ENCODE measurements around the gene TIGD6. TPM values are rescaled to one million over a fixed set of nuclear protein-coding genes. Genes with fewer than 3 reads are reported as not detected.

Gene TIGD6
- total RNA-seq, 6 donors from 2014 or later: 2.2 to 6.3 (median 4.1) TPM

DNA sequence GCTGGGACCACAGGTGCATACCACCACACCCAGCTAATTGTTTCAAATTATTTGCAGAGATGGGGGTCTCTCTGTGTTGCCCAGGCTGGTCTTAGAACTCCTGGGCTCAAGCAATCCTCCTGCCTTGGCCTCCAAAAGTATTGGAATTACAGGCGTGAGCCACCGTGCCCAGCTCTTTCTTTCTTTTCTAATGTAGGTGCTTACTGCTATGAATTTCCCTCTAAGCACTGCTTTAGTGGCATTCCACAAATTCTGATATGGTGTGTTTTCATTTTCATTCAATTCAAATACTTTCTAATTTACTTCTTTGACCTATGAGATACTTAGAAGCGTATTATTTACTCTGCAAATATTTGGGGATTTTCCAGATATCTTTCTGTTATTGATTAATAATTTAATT, 15.0 kb upstream of the TIGD6 start:
- Histone ChIP-seq H3K4me3 (no peak overlapping the region), H3K36me3 (peaks cover 47 to 97% (median 76%) of the 10 kb centered on the region in 4 donors), H3K4me1 (no peaks in the 10 kb centered on the region), H3K27me3 (no peaks in the 10 kb centered on the region), H3K9me3 (peaks cover 0 to 5% (median 0%) of the 10 kb centered on the region in 4 donors), H3K27ac (no peak overlapping the region)
- no peak for TF ChIP-seq CTCF (IDR thresholded peaks at IDR 0.05)
- no peak for DNase-seq
- no peak for ATAC-seq (ENCODE audit: low FRiP score in 2 of 2)
- 96 to 99% methylated on average over 3 of the region's 3 CpGs for WGBS, 2 donors

- peaks cover 0 to 5% (median 0%) of the 10 kb centered on the region in 4 donors for H3K9me3 ChIP-seq
- H3K4me3 ChIP-seq: no peak overlapping the region
- no peak for ATAC-seq (ENCODE audit: low FRiP score in 2 of 2)
- TF ChIP-seq POLR2A (IDR thresholded peaks at IDR 0.05) (no peak), POLR2AphosphoS5 (IDR thresholded peaks at IDR 0.05) (no peak), EP300 (IDR thresholded peaks at IDR 0.05) (no peak), CTCF (IDR thresholded peaks at IDR 0.05) (no peak)
- peaks cover 0 to 2% (median 0%) of the 10 kb centered on the region in 4 donors for H3K4me1 ChIP-seq
- no peaks in the 10 kb centered on the region for H3K27me3 ChIP-seq
- peaks cover 50 to 97% (median 77%) of the 10 kb centered on the region in 4 donors for H3K36me3 ChIP-seq
- 88 to 89% methylated on average over 3 of the region's 3 CpGs for WGBS, 2 donors
- H3K27ac ChIP-seq: no peak overlapping the region
- DNase-seq: no peak
These were observed 14.0 kb upstream of the TIGD6 start for GRCh38 chr5:150014456-150014855.

DNA sequence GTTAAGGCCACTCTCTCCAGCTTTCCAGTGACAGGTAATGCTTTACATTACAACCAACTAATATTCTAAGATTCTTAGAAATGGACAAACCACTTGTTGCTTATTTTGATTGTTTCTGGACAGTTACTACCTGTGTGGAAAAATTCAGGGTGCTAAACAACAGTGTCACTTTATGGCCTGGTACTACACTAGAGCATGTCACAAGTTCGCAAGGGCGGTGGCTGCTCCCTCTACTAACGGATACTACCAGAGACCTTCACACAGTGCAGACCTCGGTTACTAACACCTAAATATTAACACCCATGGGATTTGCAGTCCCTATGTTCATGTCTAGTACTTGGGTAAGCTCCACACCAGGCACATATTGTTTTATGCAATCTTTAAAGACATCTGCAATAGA, 13.5 kb upstream of the TIGD6 start:
- peaks cover 0 to 4% (median 0%) of the 10 kb centered on the region in 4 donors for H3K4me1 ChIP-seq
- no peak overlapping the region for H3K27ac ChIP-seq
- H3K36me3 ChIP-seq: peaks cover 45 to 97% (median 72%) of the 10 kb centered on the region in 4 donors
- TF ChIP-seq EP300 (IDR thresholded peaks at IDR 0.05) (no peak), POLR2A (IDR thresholded peaks at IDR 0.05) (no peak), POLR2AphosphoS5 (IDR thresholded peaks at IDR 0.05) (no peak), CTCF (IDR thresholded peaks at IDR 0.05) (no peak)
- H3K4me3 ChIP-seq: no peak overlapping the region
- no peaks in the 10 kb centered on the region for H3K27me3 ChIP-seq
- H3K9me3 ChIP-seq: peaks cover 0 to 5% (median 0%) of the 10 kb centered on the region in 4 donors
- ATAC-seq (ENCODE audit: low FRiP score in 2 of 2) (no peak), DNase-seq (no peak)
- WGBS, 2 donors: 89 to 92% methylated on average over 4 of the region's 4 CpGs

DNA sequence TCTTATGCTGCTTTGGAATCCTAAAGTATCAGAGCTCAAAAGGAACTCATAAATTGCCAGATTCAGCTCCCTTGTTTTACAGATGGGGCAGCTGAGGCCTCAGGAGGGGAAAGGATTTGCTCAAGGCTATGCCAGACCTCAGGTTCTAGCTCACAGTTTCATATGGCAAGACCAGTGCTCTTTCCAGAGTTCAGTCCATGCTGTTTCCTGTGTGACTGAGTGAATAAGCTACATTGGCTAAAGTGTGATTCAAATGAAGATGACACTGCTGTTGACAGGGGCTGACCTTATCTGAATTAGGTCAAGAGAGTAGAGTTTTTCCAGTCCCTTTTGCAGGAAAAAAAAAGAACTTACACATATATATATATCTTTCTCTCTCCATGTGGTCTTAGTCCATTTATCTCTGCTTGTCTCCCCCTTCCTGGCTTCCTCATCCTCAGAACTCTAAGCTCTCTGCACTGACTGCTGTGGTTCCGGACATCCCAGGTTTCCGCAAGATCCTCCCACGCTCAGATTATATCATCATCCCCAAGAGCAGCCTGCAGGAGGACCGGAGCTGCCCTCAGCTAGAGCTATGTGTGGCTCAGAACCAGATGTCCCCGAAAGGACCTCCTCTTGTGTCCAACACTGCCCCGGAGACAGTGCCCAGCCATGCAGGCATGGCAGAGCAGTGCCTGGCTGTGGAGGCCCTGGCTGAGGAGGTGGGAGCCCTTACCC, 9.4 kb upstream of the TIGD6 start:
- Histone ChIP-seq H3K36me3 (peaks cover 31 to 99% (median 61%) of the 10 kb centered on the region in 4 donors), H3K27me3 (no peaks in the 10 kb centered on the region), H3K4me3 (no peak overlapping the region), H3K27ac (peak overlapping the region in 3 of 4 donors; percentile 7 to 43 (median 14)), H3K4me1 (peaks cover 0 to 4% (median 2%) of the 10 kb centered on the region in 4 donors), H3K9me3 (no peaks in the 10 kb centered on the region)
- whole genome bisulfite sequencing, 2 donors: 66 to 93% methylated on average over 4 to 6 of the region's 6 CpGs
- TF ChIP-seq POLR2AphosphoS5 (IDR thresholded peaks at IDR 0.05) (no peak), CTCF (IDR thresholded peaks at IDR 0.05) (no peak), EP300 (IDR thresholded peaks at IDR 0.05) (no peak), POLR2A (IDR thresholded peaks at IDR 0.05) (no peak)
- DNase-seq: peak in 1 of 2 donors; percentile 18
- ATAC-seq (ENCODE audit: low FRiP score in 2 of 2): no peak

DNA sequence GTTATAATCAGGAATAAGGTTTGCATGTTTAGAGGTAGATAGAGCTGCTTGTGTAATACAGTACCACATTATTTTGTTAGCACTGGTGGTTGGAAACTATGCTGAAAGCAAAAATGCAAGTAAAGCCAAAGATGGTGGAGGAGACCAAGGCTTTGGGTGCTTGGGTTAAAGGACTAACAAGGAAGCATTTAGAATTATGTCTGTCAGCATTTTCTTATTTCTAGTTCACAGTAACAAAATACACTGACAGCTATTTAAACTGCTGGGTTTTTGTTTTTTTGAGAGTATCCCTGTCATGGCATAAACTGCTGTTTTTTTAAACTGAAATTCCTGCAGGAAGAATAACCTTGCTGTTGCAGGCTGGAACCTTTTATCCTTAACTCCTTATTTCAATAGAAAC, 6.6 kb upstream of the TIGD6 start:
- H3K4me1 ChIP-seq: peaks cover 12 to 23% (median 17%) of the 10 kb centered on the region in 4 donors
- H3K36me3 ChIP-seq: peaks cover 14 to 73% (median 37%) of the 10 kb centered on the region in 4 donors
- ATAC-seq (ENCODE audit: low FRiP score in 2 of 2): no peak
- no peak for DNase-seq
- H3K4me3 ChIP-seq: no peak overlapping the region
- H3K9me3 ChIP-seq: no peaks in the 10 kb centered on the region
- no peak overlapping the region for H3K27ac ChIP-seq
- H3K27me3 ChIP-seq: no peaks in the 10 kb centered on the region
- no peak for TF ChIP-seq POLR2AphosphoS5 (IDR thresholded peaks at IDR 0.05)
- TF ChIP-seq POLR2A (IDR thresholded peaks at IDR 0.05): no peak
- no peak for TF ChIP-seq CTCF (IDR thresholded peaks at IDR 0.05)
- no peak for TF ChIP-seq EP300 (IDR thresholded peaks at IDR 0.05)
